Measurements from ENCODE around the gene C1QTNF8.

The C1QTNF8 gene

DNA sequence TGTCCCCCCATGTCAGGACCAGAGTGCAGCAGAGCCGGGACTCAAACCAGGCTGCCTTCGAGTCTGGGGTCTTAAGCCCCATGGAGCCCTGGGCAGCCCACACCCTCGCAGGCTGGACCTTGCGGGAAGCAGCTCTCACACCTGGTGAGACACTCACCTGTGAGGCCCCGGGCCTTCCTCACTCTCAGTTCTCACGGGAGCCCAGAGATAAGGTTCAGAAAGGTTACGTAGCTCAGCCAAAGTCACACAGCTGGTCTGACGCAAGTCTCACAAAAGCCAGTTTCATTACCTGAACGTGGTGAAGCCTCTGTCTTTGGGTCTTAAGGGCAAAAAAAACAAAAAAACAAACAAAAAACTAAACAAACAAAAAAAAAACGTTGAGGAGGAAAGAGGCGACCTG lies 56.3 kb downstream of the C1QTNF8 start:
- no peaks in the 10 kb centered on the region for H3K36me3 ChIP-seq (replicated peaks; ENCODE audit: low read depth, low read length)
- H3K4me1 ChIP-seq (ENCODE audit: low read length), result no peaks in the 10 kb centered on the region
- H3K27me3 ChIP-seq (ENCODE audit: low read depth, low read length), result no peaks in the 10 kb centered on the region
- no peak overlapping the region for H3K4me3 ChIP-seq (ENCODE audit: low read length)
- no peak overlapping the region for H3K9ac ChIP-seq (ENCODE audit: low read length)
- no peak overlapping the region for H3K4me2 ChIP-seq (ENCODE audit: low read length)
- H2AFZ ChIP-seq (ENCODE audit: low read depth, low read length), result no peak overlapping the region
- no peaks in the 10 kb centered on the region for H3K79me2 ChIP-seq (ENCODE audit: low read length)
- no peaks in the 10 kb centered on the region for H3K9me3 ChIP-seq (ENCODE audit: insufficient read depth, low read length)
- H4K20me1 ChIP-seq (ENCODE audit: insufficient read depth, low read length), result no peaks in the 10 kb centered on the region
- no peak overlapping the region for H3K27ac ChIP-seq (ENCODE audit: low read length)
- TF ChIP-seq EZH2phosphoT487 (IDR thresholded peaks at IDR 0.05; ENCODE audit: low read depth), result no peak
- TF ChIP-seq, protein P1, sequence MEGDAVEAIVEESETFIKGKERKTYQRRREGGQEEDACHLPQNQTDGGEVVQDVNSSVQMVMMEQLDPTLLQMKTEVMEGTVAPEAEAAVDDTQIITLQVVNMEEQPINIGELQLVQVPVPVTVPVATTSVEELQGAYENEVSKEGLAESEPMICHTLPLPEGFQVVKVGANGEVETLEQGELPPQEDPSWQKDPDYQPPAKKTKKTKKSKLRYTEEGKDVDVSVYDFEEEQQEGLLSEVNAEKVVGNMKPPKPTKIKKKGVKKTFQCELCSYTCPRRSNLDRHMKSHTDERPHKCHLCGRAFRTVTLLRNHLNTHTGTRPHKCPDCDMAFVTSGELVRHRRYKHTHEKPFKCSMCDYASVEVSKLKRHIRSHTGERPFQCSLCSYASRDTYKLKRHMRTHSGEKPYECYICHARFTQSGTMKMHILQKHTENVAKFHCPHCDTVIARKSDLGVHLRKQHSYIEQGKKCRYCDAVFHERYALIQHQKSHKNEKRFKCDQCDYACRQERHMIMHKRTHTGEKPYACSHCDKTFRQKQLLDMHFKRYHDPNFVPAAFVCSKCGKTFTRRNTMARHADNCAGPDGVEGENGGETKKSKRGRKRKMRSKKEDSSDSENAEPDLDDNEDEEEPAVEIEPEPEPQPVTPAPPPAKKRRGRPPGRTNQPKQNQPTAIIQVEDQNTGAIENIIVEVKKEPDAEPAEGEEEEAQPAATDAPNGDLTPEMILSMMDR (IDR thresholded peaks at IDR 0.05; ENCODE audit: low read depth, low read length), result no peak

DNA sequence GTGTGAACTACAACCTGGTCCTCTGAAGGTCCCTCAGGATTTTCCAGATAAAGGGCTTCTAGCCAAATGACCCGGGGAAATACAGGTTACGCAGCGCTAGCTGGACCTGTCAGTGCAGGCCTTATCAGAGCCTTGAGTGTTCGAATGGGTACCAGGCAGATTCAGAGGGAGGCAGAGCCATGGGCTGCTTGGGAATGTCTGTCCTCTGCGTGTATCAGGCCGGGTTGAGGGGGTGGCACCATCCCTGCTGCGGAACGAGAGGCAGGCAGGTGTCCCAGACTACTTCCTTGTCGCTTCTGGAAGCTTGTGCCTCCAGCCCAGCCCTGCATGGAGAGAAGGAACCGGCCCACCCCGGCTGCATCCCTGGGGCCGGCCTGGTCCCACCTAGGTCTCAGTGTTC lies 57.1 kb downstream of the C1QTNF8 start:
- Histone ChIP-seq H3K4me1 (ENCODE audit: low read length) (no peaks in the 10 kb centered on the region), H3K36me3 (replicated peaks; ENCODE audit: low read depth, low read length) (no peaks in the 10 kb centered on the region), H3K4me3 (ENCODE audit: low read length) (no peak overlapping the region), H2AFZ (ENCODE audit: low read depth, low read length) (no peak overlapping the region), H4K20me1 (ENCODE audit: insufficient read depth, low read length) (no peaks in the 10 kb centered on the region), H3K4me2 (ENCODE audit: low read length) (no peak overlapping the region), H3K27ac (ENCODE audit: low read length) (no peak overlapping the region), H3K79me2 (ENCODE audit: low read length) (no peaks in the 10 kb centered on the region), H3K9ac (ENCODE audit: low read length) (no peak overlapping the region), H3K27me3 (ENCODE audit: low read depth, low read length) (no peaks in the 10 kb centered on the region), H3K9me3 (ENCODE audit: insufficient read depth, low read length) (no peaks in the 10 kb centered on the region)
- no peak for TF ChIP-seq EZH2phosphoT487 (IDR thresholded peaks at IDR 0.05; ENCODE audit: low read depth)
- TF ChIP-seq, protein P1 (IDR thresholded peaks at IDR 0.05; ENCODE audit: low read depth, low read length), result no peak

Measured in OCI-LY3 (cell line).